Measurements from ENCODE around the gene LIF.

- TF ChIP-seq, protein P1, sequence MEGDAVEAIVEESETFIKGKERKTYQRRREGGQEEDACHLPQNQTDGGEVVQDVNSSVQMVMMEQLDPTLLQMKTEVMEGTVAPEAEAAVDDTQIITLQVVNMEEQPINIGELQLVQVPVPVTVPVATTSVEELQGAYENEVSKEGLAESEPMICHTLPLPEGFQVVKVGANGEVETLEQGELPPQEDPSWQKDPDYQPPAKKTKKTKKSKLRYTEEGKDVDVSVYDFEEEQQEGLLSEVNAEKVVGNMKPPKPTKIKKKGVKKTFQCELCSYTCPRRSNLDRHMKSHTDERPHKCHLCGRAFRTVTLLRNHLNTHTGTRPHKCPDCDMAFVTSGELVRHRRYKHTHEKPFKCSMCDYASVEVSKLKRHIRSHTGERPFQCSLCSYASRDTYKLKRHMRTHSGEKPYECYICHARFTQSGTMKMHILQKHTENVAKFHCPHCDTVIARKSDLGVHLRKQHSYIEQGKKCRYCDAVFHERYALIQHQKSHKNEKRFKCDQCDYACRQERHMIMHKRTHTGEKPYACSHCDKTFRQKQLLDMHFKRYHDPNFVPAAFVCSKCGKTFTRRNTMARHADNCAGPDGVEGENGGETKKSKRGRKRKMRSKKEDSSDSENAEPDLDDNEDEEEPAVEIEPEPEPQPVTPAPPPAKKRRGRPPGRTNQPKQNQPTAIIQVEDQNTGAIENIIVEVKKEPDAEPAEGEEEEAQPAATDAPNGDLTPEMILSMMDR (IDR thresholded peaks at IDR 0.05), result no peak
- TF ChIP-seq REST (IDR thresholded peaks at IDR 0.05; ENCODE audit: insufficient read depth in 1 of 2, low read depth in 2 of 2, low read length in 1 of 2), result no peak
These were observed 36.9 kb downstream of the LIF start for GRCh38 chr22:30209642-30210041.

Data from Panc1 (cell line).